GM18517 (cell line): ENCODE results near the gene FRMD5.

Experiments used
- ATAC-seq: cut with Tn5 transposase; IDR thresholded peaks from one replicate; pipeline ENCODE4 v1.9.1; 2021; ENCODE audit warnings: mild to moderate bottlenecking, moderate library complexity; ENCODE audit not compliant: unreplicated experiment

FRMD5 gene

GRCh38 chr15:43901495-43901894, 293.6 kb downstream of the FRMD5 start:
- ATAC-seq: no peak

DNA sequence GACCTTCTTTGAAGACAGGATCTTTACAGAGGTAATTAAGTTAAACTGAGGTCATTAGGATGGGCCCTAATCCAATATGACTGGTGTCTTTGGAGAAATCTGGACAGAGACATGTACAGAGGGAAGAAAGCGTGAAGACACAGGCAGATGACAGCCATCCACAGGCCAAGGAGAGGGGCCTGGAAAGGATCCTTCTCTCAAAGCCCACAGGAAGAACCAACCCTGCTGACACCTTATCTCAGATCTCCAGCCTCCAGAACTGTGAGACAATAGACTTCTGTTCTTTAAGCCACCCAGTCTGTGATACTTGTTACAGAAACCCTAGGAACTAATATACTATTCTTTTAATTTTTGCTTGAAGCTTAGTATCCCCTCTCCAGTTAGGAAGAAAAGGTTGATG, 294.1 kb downstream of the FRMD5 start:
- ATAC-seq: no peak

DNA sequence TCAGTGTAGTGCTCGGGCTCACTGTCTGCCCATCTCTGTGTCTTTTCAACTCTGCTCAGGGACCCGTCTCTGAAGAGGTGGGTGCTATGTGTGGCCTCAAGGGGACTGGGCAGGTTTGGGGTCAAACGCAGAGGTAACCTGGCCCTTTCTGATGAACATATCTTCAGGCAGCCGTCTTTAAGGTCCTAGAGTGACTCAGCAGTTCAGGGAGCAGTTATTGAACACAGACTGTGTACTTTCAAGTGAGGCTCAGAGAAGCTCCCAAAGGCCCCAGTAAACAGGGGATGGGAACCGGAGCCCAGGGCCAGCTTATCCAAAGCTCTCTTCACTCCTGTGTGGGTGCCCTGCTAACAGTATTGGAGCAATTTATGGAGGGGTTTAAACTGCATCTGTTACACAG, 295.1 kb downstream of the FRMD5 start:
- no peak for ATAC-seq

GRCh38 chr15:43898891-43899290, 296.2 kb downstream of the FRMD5 start:
- no peak for ATAC-seq

- ATAC-seq: no peak
Observed at GRCh38 chr15:43896543-43896942, 298.5 kb downstream of the FRMD5 start.

GRCh38 chr15:43895586-43895985, 299.5 kb downstream of the FRMD5 start:
- no peak for ATAC-seq

- ATAC-seq: no peak
Observed at GRCh38 chr15:43893956-43894355, 301.1 kb downstream of the FRMD5 start.

GRCh38 chr15:43889042-43889441, 306.0 kb downstream of the FRMD5 start:
- ATAC-seq: no peak

- no peak for ATAC-seq
Observed at GRCh38 chr15:43887901-43888300, 307.2 kb downstream of the FRMD5 start.

DNA sequence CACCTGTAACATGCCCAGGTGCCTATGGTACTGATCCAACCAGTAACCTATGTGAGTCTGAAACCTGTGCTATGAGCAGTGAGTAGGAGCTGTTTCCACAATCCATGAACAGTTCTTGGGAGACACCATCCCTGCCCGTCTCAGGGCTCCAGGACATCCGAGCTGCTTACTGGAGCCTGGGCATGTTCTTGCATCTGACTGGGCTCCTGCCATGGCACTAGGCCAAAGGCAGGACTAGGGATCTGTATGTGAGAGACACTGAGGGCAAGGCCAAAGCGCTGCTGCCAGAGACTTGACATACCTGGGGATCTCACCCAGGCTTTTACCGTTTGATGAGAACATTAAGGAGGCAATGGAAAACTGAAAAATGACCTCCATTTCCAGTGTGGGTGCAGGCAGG, 308.5 kb downstream of the FRMD5 start:
- no peak for ATAC-seq

DNA sequence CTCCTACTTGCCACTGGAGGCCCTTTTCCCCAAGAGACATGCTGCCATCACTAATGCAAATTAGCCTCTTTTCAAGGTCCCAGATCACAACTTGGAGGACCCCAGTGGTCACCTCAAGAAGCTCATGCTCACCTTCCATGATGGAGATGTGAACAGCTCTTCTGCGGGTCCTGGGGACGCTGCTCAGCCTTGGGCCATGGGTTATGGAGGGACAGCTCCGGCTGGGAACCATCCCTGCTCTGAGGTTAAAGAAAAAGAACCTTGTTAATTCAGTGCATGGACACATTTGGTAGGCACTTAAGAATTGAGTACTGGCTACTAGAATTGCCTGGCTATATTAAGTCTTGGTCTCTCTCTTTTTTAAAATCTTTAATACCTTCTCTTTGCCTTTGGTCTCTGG, 311.5 kb downstream of the FRMD5 start:
- no peak for ATAC-seq

DNA sequence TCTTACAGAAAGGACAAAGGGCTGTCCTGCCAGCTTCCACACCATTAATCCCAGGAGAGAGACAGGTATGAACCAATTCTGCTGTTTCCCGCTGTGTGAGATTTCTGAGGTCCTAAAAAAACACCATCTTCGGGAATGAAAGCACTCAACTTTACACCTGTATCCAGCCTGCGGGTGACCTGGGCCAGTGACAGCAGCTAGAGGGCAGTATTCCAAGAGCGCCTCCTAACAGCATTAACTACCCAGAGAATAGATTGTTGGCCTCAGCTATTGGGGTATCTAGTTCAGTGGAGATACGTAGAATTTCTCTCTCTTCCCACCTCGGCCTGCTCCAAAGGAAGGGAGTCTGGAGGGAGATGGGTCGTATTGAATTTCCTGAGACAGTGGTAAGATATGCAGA, 313.1 kb downstream of the FRMD5 start:
- ATAC-seq: no peak

- ATAC-seq: no peak
Observed at GRCh38 chr15:43881245-43881644, 313.8 kb downstream of the FRMD5 start.

DNA sequence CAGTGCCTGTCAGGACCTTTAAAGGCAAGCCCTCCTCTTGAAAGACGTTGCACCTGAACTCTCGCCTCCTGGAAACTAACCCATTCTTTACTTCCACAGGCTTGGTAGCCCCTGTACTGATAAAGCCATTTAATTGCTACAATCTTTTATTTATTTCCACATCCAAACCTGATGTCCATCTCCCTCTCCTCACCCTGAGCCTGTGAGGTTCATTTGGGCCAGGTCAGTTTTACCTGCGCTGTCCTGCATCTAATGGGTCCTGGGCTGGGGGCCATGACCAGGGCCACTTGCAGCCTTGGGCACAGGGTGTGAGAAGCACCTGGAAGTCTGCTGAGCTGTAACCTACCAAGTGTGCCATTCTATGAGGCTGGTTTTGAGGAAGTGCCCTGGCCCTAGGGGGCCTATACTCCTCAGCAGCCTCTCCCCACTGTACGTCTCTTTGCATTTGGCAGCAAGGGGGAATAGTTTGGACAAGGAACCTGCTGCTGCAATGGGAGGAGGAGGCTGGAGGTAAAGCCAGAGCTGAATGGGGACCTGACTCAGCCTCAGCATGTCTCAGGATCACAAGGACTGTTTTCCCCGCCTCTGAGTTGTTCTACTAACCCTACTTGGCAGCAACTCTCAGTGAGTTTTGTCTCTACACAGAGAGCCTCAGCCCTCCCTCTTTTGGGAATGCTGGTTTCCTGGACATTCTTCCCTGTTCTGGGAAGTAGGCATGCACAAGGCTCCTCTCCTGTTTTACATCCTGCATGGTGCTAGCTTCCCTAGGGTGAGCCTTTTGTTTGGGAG, 314.5 kb downstream of the FRMD5 start:
- no peak for ATAC-seq

DNA sequence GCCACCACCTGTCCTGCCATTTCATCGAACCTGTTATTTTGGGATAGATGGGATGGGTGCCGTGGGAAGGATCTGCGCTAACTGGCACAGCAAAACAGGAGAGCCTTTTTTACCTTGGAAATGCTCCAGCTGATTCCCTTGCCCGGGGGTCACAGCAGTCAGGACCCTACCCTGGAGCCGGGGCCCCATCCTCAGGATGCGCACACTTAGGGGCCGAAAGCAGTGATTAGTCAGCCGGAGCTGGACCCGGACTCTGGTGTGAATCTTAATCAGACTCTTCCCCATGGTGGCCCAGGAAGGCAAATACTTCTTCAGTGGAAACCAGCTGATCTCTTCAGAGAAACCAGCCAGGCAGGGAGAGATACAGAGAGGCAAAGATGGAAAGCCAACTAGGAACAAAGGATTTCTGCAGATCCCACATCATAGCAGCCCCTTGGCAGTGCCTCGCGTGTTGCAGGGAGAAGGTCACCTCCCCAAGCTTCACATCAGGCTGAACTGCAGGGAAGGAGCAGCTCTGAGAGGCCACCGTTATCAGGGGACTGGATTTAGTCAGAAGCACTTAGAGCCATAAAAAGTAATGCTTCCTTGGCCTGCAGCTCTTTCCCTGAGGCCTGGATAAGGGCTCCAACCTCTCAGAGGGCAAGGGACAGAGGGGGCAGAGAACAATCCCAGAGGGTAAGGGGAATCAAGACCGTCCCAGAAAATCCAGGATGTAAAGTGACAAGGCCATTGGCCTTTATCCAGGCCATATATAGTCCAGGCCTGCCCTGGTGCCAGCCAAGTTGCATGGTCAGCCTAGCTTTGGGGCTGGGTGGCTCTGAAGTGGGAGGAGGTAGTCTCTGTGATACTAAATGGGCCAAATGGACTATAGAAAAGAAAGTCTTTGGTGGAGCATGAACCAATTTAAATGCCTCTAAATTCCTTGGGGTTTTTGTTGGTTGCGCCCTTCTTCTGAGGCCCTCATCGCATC, 315.4 kb downstream of the FRMD5 start:
- no peak for ATAC-seq

- ATAC-seq: no peak
Observed at GRCh38 chr15:43878446-43878845, 316.6 kb downstream of the FRMD5 start.

GRCh38 chr15:43877371-43877770, 317.7 kb downstream of the FRMD5 start:
- no peak for ATAC-seq

DNA sequence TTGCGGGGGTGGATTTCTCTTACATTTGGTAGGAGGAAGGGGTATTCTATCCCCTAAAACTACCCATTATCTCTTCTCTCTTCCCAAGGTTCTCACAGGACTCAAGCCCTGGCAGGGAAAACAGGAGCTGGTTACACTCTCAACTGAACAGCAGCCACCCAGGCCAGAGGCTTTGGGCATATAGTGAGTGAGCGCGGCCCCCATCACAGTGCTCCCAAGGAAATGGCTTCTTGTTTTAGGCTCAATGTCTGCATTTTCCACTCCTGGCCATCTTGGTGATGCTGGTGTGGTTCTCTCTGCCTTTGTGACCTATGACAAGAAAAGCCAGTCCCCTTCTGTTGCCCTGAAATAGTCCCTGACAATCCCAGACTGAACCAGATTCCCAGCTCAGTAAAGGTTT, 318.2 kb downstream of the FRMD5 start:
- no peak for ATAC-seq

GRCh38 chr15:43873651-43874050, 321.4 kb downstream of the FRMD5 start:
- ATAC-seq: no peak

GRCh38 chr15:43872416-43873020, 322.6 kb downstream of the FRMD5 start:
- ATAC-seq: no peak

DNA sequence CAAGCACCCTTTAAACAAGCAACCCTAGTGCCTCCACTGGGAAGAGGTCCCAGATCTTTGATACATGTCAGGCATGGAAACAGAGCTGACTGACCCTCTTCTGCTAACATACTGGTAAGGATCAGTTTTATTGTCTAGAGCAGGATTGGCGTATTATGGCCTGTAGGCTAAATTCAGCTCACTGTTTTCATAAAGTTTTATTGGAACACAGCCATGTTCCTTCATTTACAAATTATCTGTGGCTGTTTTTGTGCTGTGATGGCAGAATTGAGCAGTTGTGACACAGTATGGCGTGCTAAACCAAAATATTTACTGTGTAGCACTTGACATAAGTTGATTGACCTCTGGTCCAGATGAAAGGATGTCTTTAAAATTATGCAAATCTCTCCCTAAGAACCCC, 323.2 kb downstream of the FRMD5 start:
- ATAC-seq: no peak

GRCh38 chr15:43868406-43868805, 326.7 kb downstream of the FRMD5 start:
- no peak for ATAC-seq
